Stimulated activated naive CD8-positive, alpha-beta T cell treated with anti-CD3 and anti-CD28 coated beads, Interleukin-15, Interleukin-2, amounts not matched to agents 100 ng/mL and 50 ng/mL, for 24 hours (primary cell): ENCODE data around the gene SDCBP2.

Source experiments
- H3K27ac Mint-ChIP-seq: one replicate; pipeline ENCODE4 v1.8.0; 2021; ENCODE audit warnings: mild to moderate bottlenecking, mixed read lengths
- H3K27me3 Mint-ChIP-seq: one replicate; pipeline ENCODE4 v1.8.0; 2021; ENCODE audit warnings: mixed read lengths
- H3K36me3 Mint-ChIP-seq: one replicate; pipeline ENCODE4 v1.8.0; 2021; ENCODE audit warnings: low read depth, mixed read lengths
- H3K4me1 Mint-ChIP-seq: one replicate; pipeline ENCODE4 v1.8.0; 2021; ENCODE audit warnings: low read depth, mixed read lengths
- H3K4me3 Mint-ChIP-seq: one replicate; pipeline ENCODE4 v1.8.0; 2021; ENCODE audit warnings: mild to moderate bottlenecking, mixed read lengths
- H3K9me3 Mint-ChIP-seq: one replicate; pipeline ENCODE4 v1.8.0; 2021; ENCODE audit warnings: mixed read lengths

SDCBP2 gene

DNA sequence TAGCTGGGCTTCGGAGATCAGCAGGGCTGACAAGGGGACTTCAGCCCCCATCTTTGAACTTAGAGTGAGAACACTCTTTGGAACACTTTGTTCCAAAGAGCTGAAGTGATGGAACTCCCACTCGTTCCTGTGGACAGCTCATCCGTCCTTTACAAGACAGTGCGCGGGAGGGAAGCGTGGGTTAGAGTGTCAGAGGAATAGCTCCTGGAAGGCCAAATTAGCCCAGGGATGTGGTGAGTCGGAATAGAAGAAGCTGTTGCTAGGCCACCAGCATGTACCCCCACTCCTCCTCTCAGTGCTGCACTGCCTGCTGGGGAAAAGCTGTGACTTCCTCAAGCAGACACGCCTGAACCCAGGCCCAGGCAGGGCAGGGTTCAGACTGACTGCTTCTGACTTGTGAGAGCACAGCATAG, 1.7 kb downstream of the SDCBP2 start:
- Mint-ChIP-seq H3K27ac (no peak overlapping the region), H3K9me3 (no peaks in the 10 kb centered on the region), H3K4me3 (no peak overlapping the region), H3K36me3 (peaks cover 14% of the 10 kb centered on the region), H3K4me1 (peaks cover 42% of the 10 kb centered on the region), H3K27me3 (no peaks in the 10 kb centered on the region)

DNA sequence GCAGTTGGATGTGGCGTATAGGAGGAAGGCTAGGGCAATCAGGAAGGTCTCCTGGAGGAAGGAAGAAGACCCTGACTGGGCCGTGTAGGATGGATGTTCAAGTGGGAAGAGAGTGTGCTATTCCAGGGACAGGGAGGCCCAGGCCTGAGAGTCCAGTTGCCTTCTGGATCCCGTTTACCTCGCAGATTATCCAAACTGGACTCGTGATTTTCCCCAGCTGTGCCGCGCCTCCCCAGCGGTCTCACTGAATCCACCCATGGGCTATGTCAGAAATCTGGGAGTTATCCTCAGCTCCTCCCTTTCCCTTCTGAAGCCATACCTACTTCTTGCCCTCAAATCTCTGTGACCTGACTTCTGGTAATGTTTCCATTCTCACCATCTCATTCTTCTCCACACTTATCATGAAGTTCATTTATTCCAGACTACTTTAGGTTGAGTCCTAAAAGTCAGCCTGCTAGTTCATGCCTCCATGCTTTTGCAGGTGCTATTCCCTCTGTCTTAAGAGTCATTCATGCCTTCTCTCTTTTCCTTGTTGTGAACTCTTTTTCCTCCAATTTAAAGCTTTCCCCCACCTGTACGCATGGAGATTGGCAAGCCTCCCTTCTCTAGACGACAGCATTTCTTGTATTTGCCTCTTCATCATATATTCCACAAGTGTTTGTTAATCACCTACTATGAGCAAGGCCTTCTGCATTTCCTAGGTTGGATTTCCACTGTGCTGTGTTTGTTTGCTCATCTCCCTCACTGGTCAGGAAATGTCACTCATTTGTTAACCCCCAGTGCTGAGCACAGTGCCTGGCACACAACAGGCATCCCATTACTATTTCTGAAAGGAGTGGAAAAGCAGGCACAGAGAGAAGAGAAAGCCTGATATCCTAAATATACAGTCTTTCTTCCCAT, 2.7 kb downstream of the SDCBP2 start:
- Mint-ChIP-seq H3K36me3 (peaks cover 9% of the 10 kb centered on the region), H3K27ac (no peak overlapping the region), H3K27me3 (no peaks in the 10 kb centered on the region), H3K4me3 (no peak overlapping the region), H3K4me1 (peaks cover 33% of the 10 kb centered on the region), H3K9me3 (no peaks in the 10 kb centered on the region)

DNA sequence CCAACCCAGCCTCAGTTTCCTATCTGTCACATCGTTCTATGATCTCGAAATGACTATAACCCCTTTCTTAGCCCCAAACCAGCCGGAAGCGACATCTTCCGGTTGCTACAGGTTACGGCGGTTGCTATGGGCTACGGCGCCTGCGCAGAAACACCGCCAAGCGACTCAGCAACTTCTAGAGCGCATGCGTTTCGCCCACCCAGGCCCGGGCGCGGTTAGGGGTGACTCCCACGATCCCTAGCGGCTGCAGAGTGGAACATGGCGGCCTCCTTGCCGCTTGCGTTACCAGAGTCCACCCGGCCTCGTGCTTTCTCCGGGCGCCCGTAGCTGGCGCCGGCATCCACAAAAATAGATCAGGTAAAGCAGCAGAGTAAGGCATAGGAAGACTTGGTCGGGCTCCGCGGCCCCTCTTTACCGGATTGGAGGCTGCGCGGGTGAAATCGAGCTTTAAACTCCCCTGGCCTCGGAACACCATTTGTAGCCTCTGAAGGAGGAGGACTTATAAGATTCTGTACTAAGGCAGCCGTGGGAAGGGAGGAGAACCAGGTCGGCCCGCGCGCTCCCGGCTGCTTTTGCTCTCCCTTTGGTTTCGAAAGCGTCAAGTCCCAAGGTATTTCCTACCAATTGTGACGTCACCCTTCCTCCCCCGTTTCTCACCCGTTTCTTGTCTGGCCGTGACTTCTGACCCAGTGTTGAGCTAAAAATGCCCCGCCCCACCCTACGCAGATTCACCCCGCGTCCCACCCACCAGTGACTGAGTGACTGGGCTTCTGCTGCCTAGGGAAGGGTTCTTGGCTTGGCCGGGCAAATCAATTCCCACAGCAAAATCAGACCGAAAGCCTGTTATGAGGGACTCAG, 3.5 kb downstream of the SDCBP2 start:
- Mint-ChIP-seq H3K36me3 (peaks cover 9% of the 10 kb centered on the region), H3K27ac (no peak overlapping the region), H3K27me3 (no peaks in the 10 kb centered on the region), H3K4me3 (no peak overlapping the region), H3K9me3 (no peaks in the 10 kb centered on the region), H3K4me1 (peaks cover 24% of the 10 kb centered on the region)

DNA sequence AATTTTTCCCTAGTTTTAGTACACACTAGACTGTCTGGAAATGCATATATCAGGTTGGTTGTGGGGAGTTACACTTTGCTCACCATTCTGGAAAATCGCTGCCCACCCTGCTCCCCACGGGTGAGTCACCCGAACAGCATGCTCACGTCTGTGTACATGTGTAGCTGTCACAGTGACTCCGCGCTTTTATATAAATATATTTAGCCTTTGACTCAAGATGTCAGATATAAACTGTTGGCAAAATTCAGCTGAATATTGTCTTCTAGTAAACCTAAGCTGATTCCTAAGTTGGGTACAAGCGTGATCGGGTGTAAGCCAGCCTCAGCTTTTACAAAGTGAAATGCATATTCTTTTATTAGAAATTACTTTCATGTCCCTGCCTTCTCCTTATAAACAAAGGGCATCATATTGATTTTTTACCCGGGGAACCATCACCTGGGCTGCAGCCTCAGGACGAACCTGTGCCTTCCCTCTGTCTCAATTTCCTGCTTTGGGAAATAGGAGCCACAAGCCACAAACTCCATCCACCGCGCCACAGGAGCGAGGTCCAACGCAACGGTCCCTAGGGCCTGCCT, 4.3 kb downstream of the SDCBP2 start:
- no peaks in the 10 kb centered on the region for H3K27me3 Mint-ChIP-seq
- H3K4me3 Mint-ChIP-seq = no peak overlapping the region
- peaks cover 4% of the 10 kb centered on the region for H3K36me3 Mint-ChIP-seq
- peaks cover 17% of the 10 kb centered on the region for H3K4me1 Mint-ChIP-seq
- H3K27ac Mint-ChIP-seq = no peak overlapping the region
- H3K9me3 Mint-ChIP-seq = no peaks in the 10 kb centered on the region

DNA sequence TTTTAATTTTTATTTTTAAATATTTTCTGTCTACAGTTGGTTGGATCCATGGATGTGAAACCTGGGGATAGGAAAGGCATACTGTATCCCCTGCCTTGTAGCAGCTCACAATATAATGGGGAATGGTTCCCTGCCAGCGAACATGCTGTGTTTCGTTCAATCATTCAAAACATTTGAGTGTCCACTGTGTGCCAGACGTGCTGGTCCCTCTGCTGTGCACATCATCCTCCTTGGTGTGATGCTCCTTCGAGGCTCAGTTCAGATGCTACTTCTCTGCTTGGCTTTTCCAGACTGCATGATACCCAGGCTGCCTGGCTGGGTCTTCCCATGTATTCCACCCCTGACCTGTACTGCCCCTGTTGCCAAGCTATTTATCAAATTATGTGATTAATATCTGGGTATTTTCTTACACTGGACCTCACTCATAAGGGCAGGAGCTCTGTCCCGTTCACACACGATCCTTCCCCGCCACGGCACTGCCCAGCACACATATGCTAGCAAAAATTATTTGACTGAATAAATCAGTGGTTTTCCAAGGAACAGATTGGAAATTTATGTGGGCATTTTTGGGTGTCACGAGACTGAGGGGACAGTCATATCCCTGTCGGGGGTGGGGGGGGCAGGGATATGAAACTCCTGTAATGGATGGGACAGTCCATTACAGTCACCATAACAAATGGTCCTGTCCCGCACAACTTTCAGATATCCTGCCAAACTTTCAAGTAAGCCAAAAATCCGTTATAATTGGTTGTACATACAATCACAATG, 4.9 kb downstream of the SDCBP2 start:
- Mint-ChIP-seq H3K27ac (peak overlapping the region; percentile 84), H3K36me3 (no peaks in the 10 kb centered on the region), H3K9me3 (no peaks in the 10 kb centered on the region), H3K4me1 (peaks cover 10% of the 10 kb centered on the region), H3K27me3 (no peaks in the 10 kb centered on the region), H3K4me3 (no peak overlapping the region)

DNA sequence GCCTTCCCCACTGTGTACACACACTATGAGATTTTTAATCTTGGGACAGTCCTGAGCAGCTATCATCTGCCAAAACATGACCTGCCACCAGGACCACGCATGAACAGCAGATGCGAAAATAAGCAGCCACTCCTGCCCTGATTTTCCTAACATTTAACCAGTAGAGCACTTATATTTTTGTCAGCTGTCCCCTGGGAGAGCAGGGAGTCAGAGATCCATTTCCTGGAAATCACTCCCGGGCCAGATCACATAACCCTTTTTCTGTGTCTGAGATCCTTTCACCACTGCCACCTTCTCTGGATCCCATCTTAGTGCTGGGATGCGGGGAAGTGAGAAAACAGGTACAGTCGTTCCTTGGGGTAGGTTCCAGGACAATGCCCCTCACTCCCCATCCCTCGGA, 5.7 kb downstream of the SDCBP2 start:
- H3K9me3 Mint-ChIP-seq = no peaks in the 10 kb centered on the region
- H3K36me3 Mint-ChIP-seq = no peaks in the 10 kb centered on the region
- H3K27me3 Mint-ChIP-seq = no peaks in the 10 kb centered on the region
- H3K4me1 Mint-ChIP-seq = peaks cover 4% of the 10 kb centered on the region
- H3K27ac Mint-ChIP-seq = peak overlapping the region; percentile 34
- no peak overlapping the region for H3K4me3 Mint-ChIP-seq

DNA sequence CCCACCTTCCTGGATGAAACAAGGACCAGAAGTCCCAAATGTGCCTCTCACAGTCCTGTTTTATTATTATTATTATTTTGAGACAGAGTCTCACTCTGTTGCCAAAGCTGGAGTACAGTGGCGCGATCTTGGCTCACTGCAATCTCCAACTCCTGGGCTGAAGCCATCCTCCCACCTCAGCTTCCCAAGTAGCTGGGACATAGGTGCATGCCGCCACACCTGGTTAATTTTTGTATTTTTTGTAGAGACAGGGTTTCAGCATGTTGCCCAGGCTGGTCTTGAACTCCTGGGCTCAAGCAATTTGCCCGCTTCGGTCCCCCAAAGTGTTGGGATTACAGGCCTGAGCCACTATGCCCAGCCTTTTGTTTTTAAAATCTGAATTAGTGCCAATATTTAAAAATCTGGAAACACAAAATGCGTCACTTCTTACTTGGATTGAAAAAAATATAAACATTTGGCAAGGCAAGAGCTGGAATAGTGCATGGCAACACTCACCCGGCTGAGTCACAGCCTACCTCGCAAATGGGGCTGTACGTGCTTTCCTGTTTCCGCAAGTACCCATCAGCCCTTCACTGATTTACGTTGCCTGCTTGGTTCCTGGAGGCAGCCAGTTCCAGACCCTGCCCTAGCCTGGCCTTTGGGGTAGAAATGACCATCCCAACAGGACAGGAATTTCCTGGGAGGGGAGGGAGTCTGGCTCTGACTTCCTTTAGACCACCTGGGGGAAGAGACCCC, 6.3 kb downstream of the SDCBP2 start:
- Mint-ChIP-seq H3K4me1 (peaks cover 9% of the 10 kb centered on the region), H3K27me3 (no peaks in the 10 kb centered on the region), H3K27ac (peak overlapping the region; percentile 34), H3K9me3 (no peaks in the 10 kb centered on the region), H3K36me3 (no peaks in the 10 kb centered on the region), H3K4me3 (no peak overlapping the region)

DNA sequence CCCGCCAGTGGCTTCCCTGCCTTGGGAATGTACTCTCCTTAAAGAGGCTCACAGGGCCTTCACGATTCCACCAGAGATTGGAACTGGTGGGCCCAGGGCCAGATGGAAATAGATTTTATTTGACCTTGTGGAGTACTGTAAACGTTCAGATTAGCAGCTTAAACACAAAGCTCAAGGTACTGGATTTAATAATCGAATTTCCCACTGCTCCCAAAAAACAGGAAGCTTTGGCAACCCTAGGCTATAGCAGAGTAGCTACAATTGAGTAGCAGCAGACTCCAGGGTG, 7.3 kb downstream of the SDCBP2 start:
- Mint-ChIP-seq H3K27ac (no peak overlapping the region), H3K27me3 (no peaks in the 10 kb centered on the region), H3K4me3 (no peak overlapping the region), H3K36me3 (no peaks in the 10 kb centered on the region), H3K9me3 (no peaks in the 10 kb centered on the region), H3K4me1 (peaks cover 9% of the 10 kb centered on the region)

GRCh38 chr20:1320902-1321653, 7.9 kb downstream of the SDCBP2 start:
- H3K4me1 Mint-ChIP-seq = peaks cover 9% of the 10 kb centered on the region
- no peaks in the 10 kb centered on the region for H3K27me3 Mint-ChIP-seq
- H3K9me3 Mint-ChIP-seq = no peaks in the 10 kb centered on the region
- H3K36me3 Mint-ChIP-seq = no peaks in the 10 kb centered on the region
- no peak overlapping the region for H3K27ac Mint-ChIP-seq
- H3K4me3 Mint-ChIP-seq = no peak overlapping the region

- Mint-ChIP-seq H3K4me1 (peaks cover 9% of the 10 kb centered on the region), H3K4me3 (no peak overlapping the region), H3K27me3 (no peaks in the 10 kb centered on the region), H3K27ac (no peak overlapping the region), H3K36me3 (no peaks in the 10 kb centered on the region), H3K9me3 (no peaks in the 10 kb centered on the region)
Measured at GRCh38 chr20:1320016-1320415, 8.9 kb downstream of the SDCBP2 start.

DNA sequence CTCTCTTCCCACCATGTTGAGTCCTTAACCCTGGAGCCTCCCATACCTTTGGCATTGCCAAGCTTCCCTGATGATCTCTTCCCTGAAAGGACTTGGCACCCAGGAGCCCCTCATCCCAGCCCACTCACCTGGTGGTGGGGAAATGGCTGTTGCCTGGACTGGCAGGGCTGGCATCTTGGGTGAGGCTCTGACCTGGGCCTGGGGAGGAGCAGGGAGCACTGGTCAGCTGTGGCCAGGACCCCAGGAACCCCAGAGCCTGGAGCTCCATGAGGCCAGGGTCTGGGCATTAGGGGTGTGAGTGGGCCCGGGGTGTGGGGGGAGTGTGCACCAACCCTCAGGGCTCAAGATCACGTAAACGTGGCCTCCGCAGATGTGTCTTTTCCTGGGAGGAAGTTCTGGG, 9.5 kb downstream of the SDCBP2 start:
- Mint-ChIP-seq H3K36me3 (no peaks in the 10 kb centered on the region), H3K4me3 (no peak overlapping the region), H3K9me3 (no peaks in the 10 kb centered on the region), H3K27ac (no peak overlapping the region), H3K27me3 (no peaks in the 10 kb centered on the region), H3K4me1 (peaks cover 9% of the 10 kb centered on the region)

DNA sequence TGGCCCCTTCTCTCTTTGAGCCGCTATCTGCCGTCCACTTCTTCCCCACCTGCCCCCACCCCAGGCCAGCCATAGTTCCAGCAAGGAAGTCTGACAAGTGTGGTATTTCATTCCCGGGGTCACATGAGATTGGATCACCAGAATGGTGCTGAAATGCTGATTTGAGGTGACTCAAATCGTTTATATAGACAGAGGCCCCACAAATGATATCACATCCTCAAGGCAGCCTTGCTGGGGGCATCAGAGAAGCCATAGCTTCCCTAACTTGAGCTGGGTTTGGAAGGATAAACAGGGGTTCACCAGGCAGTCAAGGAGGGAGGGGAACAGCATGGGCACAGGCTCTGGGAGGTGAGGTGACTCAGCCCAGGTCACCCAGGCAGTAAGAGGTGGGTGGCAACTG, 9.9 kb downstream of the SDCBP2 start:
- Mint-ChIP-seq H3K4me3 (no peak overlapping the region), H3K27me3 (no peaks in the 10 kb centered on the region), H3K27ac (no peak overlapping the region), H3K9me3 (no peaks in the 10 kb centered on the region), H3K36me3 (no peaks in the 10 kb centered on the region), H3K4me1 (peaks cover 9% of the 10 kb centered on the region)

GRCh38 chr20:1317545-1318255, 11.2 kb downstream of the SDCBP2 start:
- Mint-ChIP-seq H3K4me3 (no peak overlapping the region), H3K9me3 (no peaks in the 10 kb centered on the region), H3K27ac (no peak overlapping the region), H3K27me3 (no peaks in the 10 kb centered on the region), H3K4me1 (peaks cover 5% of the 10 kb centered on the region), H3K36me3 (no peaks in the 10 kb centered on the region)
